Panc1 (cell line): ENCODE measurements around the gene RNF41. TPM values are rescaled to one million over a fixed set of nuclear protein-coding genes. Genes with fewer than 3 reads are reported as not detected.

ENCODE experiments used
- ATAC-seq: fragments of 200-7000 bp; cut with Tn5 transposase; 2 replicates; pipeline ENCODE4 v1.9.1; 2020; ENCODE audit warnings: mild to moderate bottlenecking, moderate library complexity
- BruUV-seq: library from RNA; stranded (reverse); fragments of 400-500 nt; replicated peaks from 2 replicates; lab custom pipeline; 2021; lab: Mats Ljungman, UMichigan
- CTCF ChIA-PET: fragments of 300-600 bp; sonication (Branson Sonifier 250); formaldehyde crosslinking; loops from one replicate; lab custom pipeline; 2022; ENCODE audit warnings: antibody characterized with exemption; lab: Charles Lee
- POLR2A ChIA-PET: fragments of 300-600 bp; sonication (Branson Sonifier 250); formaldehyde crosslinking; loops from one replicate; lab custom pipeline; 2022; ENCODE audit warnings: antibody characterized with exemption; lab: Charles Lee
- DNase-seq: peaks from one replicate; pipeline ENCODE4 v3.0.0-alpha.2; 2010; ENCODE audit warnings: low read depth, low spot score
- H3K27ac ChIP-seq: 2 replicates; pipeline ENCODE4 v1.5.1; 2011; ENCODE audit warnings: mild to moderate bottlenecking, low read length, inconsistent platforms
- H3K27me3 ChIP-seq: fragments of 200-500 bp; sonication (Bioruptor generic); 2 replicates; pipeline ENCODE4 v1.6.0; 2014; ENCODE audit warnings: low read length, inconsistent platforms; ENCODE audit not compliant: control insufficient read depth, insufficient read depth
- H3K36me3 ChIP-seq: fragments of 200-500 bp; sonication (Bioruptor generic); 2 replicates; pipeline ENCODE4 v1.5.1; 2014; ENCODE audit warnings: inconsistent platforms, mild to moderate bottlenecking, low read length, moderate library complexity; ENCODE audit not compliant: control insufficient read depth, insufficient read depth
- H3K4me1 ChIP-seq: 2 replicates; pipeline ENCODE4 v1.5.1; 2011; ENCODE audit warnings: inconsistent platforms, mild to moderate bottlenecking, low read length, moderate library complexity; ENCODE audit not compliant: control insufficient read depth, insufficient read depth
- H3K4me3 ChIP-seq, 2 experiments: 2 replicates each; pipeline ENCODE4 v1.5.1; 2011 to 2012; ENCODE audit warnings: low read depth in 2 of 2, low read length in 2 of 2, mild to moderate bottlenecking in 2 of 2, inconsistent platforms in 1 of 2, moderate library complexity in 1 of 2
- H3K9me3 ChIP-seq: fragments of 200-500 bp; sonication (Bioruptor generic); 2 replicates; pipeline ENCODE4 v1.5.1; 2014; ENCODE audit warnings: low read depth, mild to moderate bottlenecking, inconsistent platforms, low read length, moderate library complexity; ENCODE audit not compliant: control insufficient read depth, insufficient read depth
- CTCF ChIP-seq: fragments of 450-650 bp; IDR thresholded peaks from 2 replicates; pipeline ENCODE4 v1.5.1; 2017; ENCODE audit warnings: mild to moderate bottlenecking
- POLR2AphosphoS5 ChIP-seq: IDR thresholded peaks from 2 replicates; pipeline ENCODE4 v1.6.1; 2012; ENCODE audit warnings: mild to moderate bottlenecking, low read depth, low read length, moderate library complexity
- REST ChIP-seq, 2 experiments: IDR thresholded peaks; 2 replicates each; pipeline ENCODE4 v1.6.1; 2011 to 2012; ENCODE audit warnings: low read depth in 2 of 2, control low read depth in 1 of 2, low read length in 1 of 2, mild to moderate bottlenecking in 1 of 2, moderate library complexity in 1 of 2; ENCODE audit not compliant: insufficient read depth in 1 of 2
- SIN3A ChIP-seq: IDR thresholded peaks from 2 replicates; pipeline ENCODE4 v1.6.1; 2012; ENCODE audit warnings: low read depth, mild to moderate bottlenecking, low read length, moderate library complexity, borderline replicate concordance; ENCODE audit not compliant: insufficient read depth
- TCF7L2 ChIP-seq: IDR thresholded peaks from 2 replicates; pipeline ENCODE4 v1.6.1; 2011; ENCODE audit warnings: mild to moderate bottlenecking, low read depth, low read length, inconsistent platforms
- in situ Hi-C: cut with HindIII; loops from 2 replicates; pipeline ENCODE4 v1.10.0; 2016; ENCODE audit warnings: low sequenced_read_pairs, low pct_unique_long_range_greater_than_20kb
- intact Hi-C: fragments of 100-400 bp; cut with micrococcal nuclease; formaldehyde crosslinking; loops from one replicate; pipeline ENCODE4 v1.10.0; 2022; ENCODE audit not compliant: unreplicated experiment
- total RNA-seq: library from RNA; stranded (reverse); gene quantifications from one replicate; pipeline ENCODE4 v1.2.1, GENCODE V29; 2021; ENCODE audit not compliant: unreplicated experiment

Gene RNF41
- total RNA-seq, 1 experiment from 2014 or later: 35.3 TPM

- ATAC-seq (no peak), DNase-seq (no peak)
- Histone ChIP-seq H3K36me3 (peaks cover 13% of the 10 kb centered on the region; the same call in 1 of the 2 replicates), H3K4me3 (no peak overlapping the region), H3K27me3 (no peaks in the 10 kb centered on the region), H3K9me3 (no peaks in the 10 kb centered on the region), H3K27ac (no peak overlapping the region), H3K4me1 (no peaks in the 10 kb centered on the region)
- ChIA-PET POLR2A (no interaction called here), CTCF (no interaction called here)
- TF ChIP-seq POLR2AphosphoS5 (no peak), CTCF (no peak), REST (IDR thresholded peaks at IDR 0.05; ENCODE audit: insufficient read depth in 1 of 2, low read depth in 2 of 2, low read length in 1 of 2) (no peak), SIN3A (no peak), TCF7L2 (no peak)
- in situ Hi-C loops (no loop called here), intact Hi-C loops (no loop called here)
- no TSS peak for BruUV-seq
These were observed 9.4 kb downstream of the RNF41 start for GRCh38 chr12:56212361-56212760.

- ChIA-PET CTCF (interaction anchor here (0.7 to 0.9 kb wide), 2 partner anchors 19 to 36 kb away, joined by 3 to 4 read pairs; partner anchors contain the start of gene SMARCC2), POLR2A (interaction anchor here (0.6 kb wide), 1 partner anchor 57 kb away, joined by 3 read pairs; no protein-coding TSS in a partner anchor)
- BruUV-seq: no TSS peak
- DNase-seq (no peak), ATAC-seq (no peak)
- Histone ChIP-seq H3K27me3 (no peaks in the 10 kb centered on the region), H3K36me3 (peaks cover 25% of the 10 kb centered on the region), H3K9me3 (no peaks in the 10 kb centered on the region), H3K4me3 (no peak overlapping the region), H3K27ac (no peak overlapping the region), H3K4me1 (no peaks in the 10 kb centered on the region)
- TF ChIP-seq TCF7L2 (no peak), POLR2AphosphoS5 (no peak), CTCF (no peak), SIN3A (no peak), REST (IDR thresholded peaks at IDR 0.05; ENCODE audit: insufficient read depth in 1 of 2, low read depth in 2 of 2, low read length in 1 of 2) (no peak)
- intact Hi-C loops: no loop called here
- in situ Hi-C loops: no loop called here
These were observed 13.7 kb downstream of the RNF41 start for GRCh38 chr12:56208006-56208405.
